Body of pancreas (tissue), 4 donors: ENCODE data around the gene DOCK2. TPM values are rescaled to one million over a fixed set of nuclear protein-coding genes. Genes with fewer than 3 reads are reported as not detected.

Source experiments
- ATAC-seq: fragments of 150-250 bp; one replicate; pipeline ENCODE4 v1.9.1; 2016
- DNase-seq, 4 donors: peaks; one replicate each; pipeline ENCODE4 v3.0.0-alpha.2; 2019
- H3K27ac ChIP-seq, 4 donors: fragments of 200-600 bp; sonication (generic); 1 replicate in 3 of 4; 2 replicates in 1 of 4; pipeline versions ENCODE4 v1.5.1 to v1.6.1; 2016 to 2019; ENCODE audit warnings: mild to moderate bottlenecking in 1 of 4, mixed read lengths in 1 of 4, moderate library complexity in 1 of 4
- H3K27me3 ChIP-seq, 2 donors: fragments of 200-600 bp; sonication (generic); one replicate each; pipeline ENCODE4 v1.6.0; 2016; ENCODE audit warnings: mild to moderate bottlenecking in 1 of 2
- H3K36me3 ChIP-seq, 2 donors: fragments of 200-600 bp; sonication (generic); replicated peaks in 1 of 2; 2 replicates each; pipeline ENCODE4 v1.5.1; 2016; ENCODE audit warnings: low read depth in 2 of 2; ENCODE audit not compliant: insufficient read depth in 1 of 2
- H3K4me1 ChIP-seq: fragments of 200-600 bp; sonication (generic); one replicate; pipeline ENCODE4 v1.6.0; 2016
- H3K4me3 ChIP-seq, 2 donors: fragments of 200-600 bp; sonication (generic); 1 replicate in 1 of 2; 2 replicates in 1 of 2; pipeline ENCODE4 v1.5.1; 2016 to 2019
- H3K9me3 ChIP-seq, 3 donors: fragments of 200-600 bp; sonication (generic); 1 replicate in 2 of 3; 2 replicates in 1 of 3; pipeline ENCODE4 v1.5.1; 2016
- CTCF ChIP-seq, 7 experiments: fragments of 450-650 bp in 4 of 7; fragments of 200-600 bp in 3 of 7; sonication (generic) in 3 of 7; IDR thresholded peaks; one replicate each; pipeline ENCODE4 v1.5.1; 2016 to 2019; ENCODE audit warnings: antibody characterized with exemption in 7 of 7
- POLR2A ChIP-seq, 3 donors: fragments of 450-650 bp; IDR thresholded peaks; one replicate each; pipeline ENCODE4 v1.6.1; 2016; ENCODE audit warnings: antibody characterized with exemption in 3 of 3, mild to moderate bottlenecking in 2 of 3
- WGBS, 2 donors: methylation state at CpG; one replicate each; pipeline ENCODE4 v1.1.5; 2017; 5-methylcytosine and 5-hydroxymethylcytosine counted together
- intact Hi-C: fragments of 100-400 bp; cut with DNase I; formaldehyde crosslinking; loops from one replicate; pipeline ENCODE4 v1.15.1; 2023
- total RNA-seq, 2 donors: library from RNA; depleted of rRNA; stranded (reverse); fragments of >200 nt; gene quantifications; one replicate each; pipeline ENCODE4 v1.1.0, GENCODE V29; 2016

Gene DOCK2
- total RNA-seq, 2 donors from 2014 or later, result 3.1 to 7.6 TPM

DNA sequence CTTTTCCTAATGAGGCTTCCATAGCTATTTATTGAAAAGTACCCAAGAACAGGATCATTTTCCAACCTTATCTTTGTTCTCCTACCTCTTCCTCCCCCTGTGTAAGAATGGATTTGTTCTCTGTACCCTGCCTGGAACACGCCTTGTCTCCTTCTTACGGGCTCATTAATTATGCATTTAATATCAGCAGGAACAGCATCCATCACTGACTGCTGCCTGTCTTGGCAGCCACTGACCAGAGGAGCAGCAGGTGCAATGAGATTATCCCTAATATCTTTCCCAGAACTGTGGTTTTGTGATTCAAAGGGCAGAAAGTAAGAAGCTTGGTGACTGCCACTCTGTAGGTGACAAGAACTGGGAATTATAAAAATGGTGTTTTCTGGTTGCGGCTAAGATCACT is 362.5 kb downstream of the DOCK2 start:
- intact Hi-C loops, result no loop called here
- TF ChIP-seq CTCF (IDR thresholded peaks at IDR 0.05), result no peak
- TF ChIP-seq POLR2A (IDR thresholded peaks at IDR 0.05), result no peak
- Histone ChIP-seq H3K9me3 (no peaks in the 10 kb centered on the region), H3K36me3 (no peaks in the 10 kb centered on the region), H3K27ac (no peak overlapping the region), H3K27me3 (no peaks in the 10 kb centered on the region), H3K4me1 (no peaks in the 10 kb centered on the region), H3K4me3 (no peak overlapping the region)
- DNase-seq (no peak), ATAC-seq (no peak)
- WGBS, 2 donors, result 72 to 87% methylated on average over 3 of the region's 3 CpGs

DNA sequence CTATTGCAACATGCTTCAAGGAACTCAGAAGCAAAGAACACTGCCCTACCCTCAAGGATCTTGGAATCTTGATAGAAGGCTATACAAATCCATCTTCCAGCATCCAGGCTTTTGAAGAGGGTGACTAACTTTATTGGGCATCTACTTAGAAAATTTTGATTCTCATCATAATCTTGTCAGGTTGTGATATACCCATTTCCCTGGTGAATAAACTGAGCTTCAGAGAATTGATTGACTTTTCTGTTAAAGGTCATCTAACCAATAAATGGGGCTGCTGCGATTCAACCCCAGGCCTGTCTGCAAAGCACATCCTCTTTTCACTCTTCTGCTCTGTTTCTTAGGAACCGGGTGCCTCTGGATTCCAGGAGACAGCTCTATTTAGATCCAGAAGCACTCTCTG is 363.1 kb downstream of the DOCK2 start:
- 75 to 86% methylated on average over 2 of the region's 2 CpGs for WGBS, 2 donors
- Histone ChIP-seq H3K9me3 (no peaks in the 10 kb centered on the region), H3K27me3 (no peaks in the 10 kb centered on the region), H3K27ac (no peak overlapping the region), H3K4me3 (no peak overlapping the region), H3K4me1 (no peaks in the 10 kb centered on the region), H3K36me3 (no peaks in the 10 kb centered on the region)
- ATAC-seq, result no peak
- TF ChIP-seq POLR2A (IDR thresholded peaks at IDR 0.05), result no peak
- TF ChIP-seq CTCF (IDR thresholded peaks at IDR 0.05), result no peak
- no peak for DNase-seq
- intact Hi-C loops, result no loop called here

DNA sequence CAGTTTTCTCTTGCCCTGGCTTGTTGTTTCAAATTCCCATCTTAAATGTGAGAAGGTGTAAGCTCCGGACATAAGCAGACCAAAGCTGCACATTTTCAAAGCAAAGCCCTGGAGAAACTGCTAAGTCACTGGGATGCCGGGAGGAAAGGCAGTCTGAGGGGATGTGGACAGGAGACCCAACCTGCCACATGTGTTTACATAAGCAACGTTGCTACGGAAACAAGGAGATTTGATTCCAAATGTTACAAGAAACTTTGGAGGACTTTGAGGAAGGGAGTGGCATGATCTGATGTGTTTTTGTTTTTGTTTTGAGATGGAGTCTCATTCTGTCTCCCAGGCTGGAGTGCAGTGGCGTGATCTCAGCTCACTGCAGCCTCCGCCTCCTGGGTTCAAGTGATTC is 368.9 kb downstream of the DOCK2 start:
- intact Hi-C loops, result no loop called here
- TF ChIP-seq CTCF (IDR thresholded peaks at IDR 0.05) (no peak), POLR2A (IDR thresholded peaks at IDR 0.05) (no peak)
- Histone ChIP-seq H3K36me3 (no peaks in the 10 kb centered on the region), H3K9me3 (no peaks in the 10 kb centered on the region), H3K4me3 (no peak overlapping the region), H3K27me3 (no peaks in the 10 kb centered on the region), H3K4me1 (no peaks in the 10 kb centered on the region), H3K27ac (no peak overlapping the region)
- DNase-seq, result no peak
- no peak for ATAC-seq
- WGBS, 2 donors, result 45 to 50% methylated on average over 6 of the region's 6 CpGs

GRCh38 chr5:170008376-170008775 is 371.3 kb downstream of the DOCK2 start:
- intact Hi-C loops, result no loop called here
- Histone ChIP-seq H3K36me3 (no peaks in the 10 kb centered on the region), H3K27ac (no peak overlapping the region), H3K9me3 (no peaks in the 10 kb centered on the region), H3K27me3 (no peaks in the 10 kb centered on the region), H3K4me1 (no peaks in the 10 kb centered on the region), H3K4me3 (no peak overlapping the region)
- DNase-seq (no peak), ATAC-seq (no peak)
- WGBS, 2 donors, result 61 to 69% methylated on average over 6 of the region's 6 CpGs
- TF ChIP-seq POLR2A (IDR thresholded peaks at IDR 0.05), result no peak
- no peak for TF ChIP-seq CTCF (IDR thresholded peaks at IDR 0.05)

- Histone ChIP-seq H3K27ac (no peak overlapping the region), H3K9me3 (no peaks in the 10 kb centered on the region), H3K4me3 (no peak overlapping the region), H3K36me3 (no peaks in the 10 kb centered on the region), H3K27me3 (no peaks in the 10 kb centered on the region), H3K4me1 (no peaks in the 10 kb centered on the region)
- 63 to 64% methylated on average over 4 of the region's 4 CpGs for WGBS, 2 donors
- ATAC-seq, result no peak
- intact Hi-C loops, result no loop called here
- DNase-seq, result no peak
- TF ChIP-seq POLR2A (IDR thresholded peaks at IDR 0.05), result no peak
- no peak for TF ChIP-seq CTCF (IDR thresholded peaks at IDR 0.05)
These were observed 373.5 kb downstream of the DOCK2 start for GRCh38 chr5:170010595-170010994.
